Peyer's patch (tissue), 4 donors: Measurements from ENCODE around the gene TPPP3. TPM values are rescaled to one million over a fixed set of nuclear protein-coding genes. Genes with fewer than 3 reads are reported as not detected.

Experiments used
- DNase-seq, 3 donors: peaks; one replicate each; pipeline ENCODE4 v3.0.0-alpha.2; 2017 to 2019
- H3K27ac ChIP-seq, 4 donors: fragments of 200-600 bp; sonication (generic); one replicate each; pipeline ENCODE4 v1.5.1; 2016 to 2019
- H3K27me3 ChIP-seq, 2 donors: fragments of 200-600 bp; sonication (generic); one replicate each; pipeline ENCODE4 v1.5.1; 2019
- H3K36me3 ChIP-seq, 3 donors: fragments of 200-600 bp; sonication (generic); one replicate each; pipeline ENCODE4 v1.5.1; 2016 to 2019
- H3K4me1 ChIP-seq, 4 donors: fragments of 200-600 bp; sonication (generic); one replicate each; pipeline ENCODE4 v1.5.1; 2016 to 2019
- H3K4me3 ChIP-seq, 4 donors: fragments of 200-600 bp; sonication (generic); 1 replicate in 3 of 4; 2 replicates in 1 of 4; pipeline ENCODE4 v1.5.1; 2016 to 2019; ENCODE audit warnings: mild to moderate bottlenecking in 1 of 4
- H3K9me3 ChIP-seq, 4 donors: fragments of 200-600 bp; sonication (generic); one replicate each; pipeline ENCODE4 v1.5.1; 2016 to 2019; ENCODE audit warnings: mild to moderate bottlenecking in 1 of 4
- POLR2A ChIP-seq, 2 donors: fragments of 450-650 bp; IDR thresholded peaks; one replicate each; pipeline ENCODE4 v1.5.1; 2017; ENCODE audit warnings: antibody characterized with exemption in 2 of 2, mild to moderate bottlenecking in 2 of 2, moderate library complexity in 2 of 2
- total RNA-seq, 4 donors: library from RNA; depleted of rRNA; stranded (reverse); fragments of >200 nt; gene quantifications; one replicate each; pipeline ENCODE4 v1.1.0, GENCODE V29; 2016
- TF ChIP-seq, protein P1 (sequence below), 6 experiments: fragments of 450-650 bp in 4 of 6; fragments of 200-600 bp in 2 of 6; sonication (generic) in 1 of 6; IDR thresholded peaks; one replicate each; pipeline ENCODE4 v1.5.1; 2017 to 2019; ENCODE audit warnings: antibody characterized with exemption in 6 of 6, mild to moderate bottlenecking in 3 of 6, moderate library complexity in 1 of 6

TPPP3 gene
- total RNA-seq, 4 donors from 2014 or later: 6.6 to 33.3 (median 16.6) TPM

DNA sequence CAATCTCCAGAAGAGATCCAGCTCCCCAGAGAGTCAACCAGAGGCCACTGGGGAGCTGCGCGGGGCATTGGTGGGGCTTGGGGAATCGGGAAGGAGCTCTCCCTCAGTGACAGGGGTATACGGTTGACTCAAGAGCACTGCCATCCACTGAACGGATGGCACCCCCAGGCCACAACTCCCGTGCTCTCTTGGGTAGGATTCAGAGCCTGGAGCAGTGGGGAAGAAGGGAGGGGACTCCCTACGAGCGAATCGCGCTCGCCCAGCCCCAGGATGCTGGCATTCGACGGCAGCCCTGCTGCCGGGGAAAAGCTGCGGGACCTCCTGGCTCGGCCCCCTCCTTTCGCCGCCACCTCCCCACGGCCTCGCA lies 473 bp upstream of the TPPP3 start:
- DNase-seq: peak in 1 of 3 donors; percentile 31
- Histone ChIP-seq H3K27ac (peak overlapping the region; percentile 21 to 80 (median 50)), H3K4me1 (peaks cover 4 to 65% (median 11%) of the 10 kb centered on the region in 4 donors), H3K9me3 (no peaks in the 10 kb centered on the region), H3K36me3 (no peaks in the 10 kb centered on the region), H3K27me3 (no peaks in the 10 kb centered on the region), H3K4me3 (peak overlapping the region; percentile 18 to 51 (median 30))
- no peak for TF ChIP-seq POLR2A (IDR thresholded peaks at IDR 0.05)
- TF ChIP-seq, protein P1, sequence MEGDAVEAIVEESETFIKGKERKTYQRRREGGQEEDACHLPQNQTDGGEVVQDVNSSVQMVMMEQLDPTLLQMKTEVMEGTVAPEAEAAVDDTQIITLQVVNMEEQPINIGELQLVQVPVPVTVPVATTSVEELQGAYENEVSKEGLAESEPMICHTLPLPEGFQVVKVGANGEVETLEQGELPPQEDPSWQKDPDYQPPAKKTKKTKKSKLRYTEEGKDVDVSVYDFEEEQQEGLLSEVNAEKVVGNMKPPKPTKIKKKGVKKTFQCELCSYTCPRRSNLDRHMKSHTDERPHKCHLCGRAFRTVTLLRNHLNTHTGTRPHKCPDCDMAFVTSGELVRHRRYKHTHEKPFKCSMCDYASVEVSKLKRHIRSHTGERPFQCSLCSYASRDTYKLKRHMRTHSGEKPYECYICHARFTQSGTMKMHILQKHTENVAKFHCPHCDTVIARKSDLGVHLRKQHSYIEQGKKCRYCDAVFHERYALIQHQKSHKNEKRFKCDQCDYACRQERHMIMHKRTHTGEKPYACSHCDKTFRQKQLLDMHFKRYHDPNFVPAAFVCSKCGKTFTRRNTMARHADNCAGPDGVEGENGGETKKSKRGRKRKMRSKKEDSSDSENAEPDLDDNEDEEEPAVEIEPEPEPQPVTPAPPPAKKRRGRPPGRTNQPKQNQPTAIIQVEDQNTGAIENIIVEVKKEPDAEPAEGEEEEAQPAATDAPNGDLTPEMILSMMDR (IDR thresholded peaks at IDR 0.05): no peak

DNA sequence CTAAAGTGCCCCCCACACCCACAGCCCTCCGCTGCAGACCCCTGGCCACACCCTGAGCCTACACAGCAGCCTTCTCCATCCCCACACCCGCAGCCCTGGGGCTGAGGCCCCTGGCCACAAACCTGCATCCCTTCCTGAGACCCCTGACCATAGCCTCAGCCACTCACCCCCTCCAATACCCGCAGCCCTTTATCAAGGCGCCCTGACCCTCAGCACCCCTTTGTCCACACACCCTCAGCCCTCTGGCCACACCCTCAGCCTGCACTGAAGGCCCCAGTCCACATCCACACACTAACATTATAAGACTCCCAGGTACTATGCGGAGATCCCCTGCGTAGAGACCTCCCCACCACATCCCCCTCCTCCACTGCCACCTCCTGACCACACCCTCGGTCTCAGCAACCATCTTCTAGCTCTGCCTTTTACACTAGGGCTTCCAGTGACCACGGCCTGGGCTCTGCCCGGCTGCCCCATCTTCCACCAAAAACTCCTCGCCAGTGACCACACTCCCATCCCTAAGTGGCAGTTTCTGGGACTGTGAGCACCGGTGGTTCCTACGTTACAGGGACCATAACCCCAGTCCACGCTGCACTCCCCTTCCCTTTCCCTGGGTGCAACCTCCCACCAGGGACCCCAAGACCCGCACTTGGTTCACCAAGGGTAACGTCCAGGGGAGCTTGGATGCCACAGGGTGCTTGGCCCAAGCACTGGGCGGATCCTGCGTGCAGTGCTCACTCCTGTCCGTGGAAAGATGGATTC lies 818 bp downstream of the TPPP3 start:
- no peaks in the 10 kb centered on the region for H3K9me3 ChIP-seq
- H3K36me3 ChIP-seq: no peaks in the 10 kb centered on the region
- peak in 1 of 3 donors; percentile 30 for DNase-seq
- H3K4me1 ChIP-seq: peaks cover 4 to 64% (median 11%) of the 10 kb centered on the region in 4 donors
- H3K4me3 ChIP-seq: peak overlapping the region; percentile 18 to 51 (median 30)
- H3K27me3 ChIP-seq: no peaks in the 10 kb centered on the region
- peak overlapping the region in 3 of 4 donors; percentile 21 to 80 (median 56) for H3K27ac ChIP-seq
- TF ChIP-seq POLR2A (IDR thresholded peaks at IDR 0.05): no peak
- TF ChIP-seq, protein P1 (IDR thresholded peaks at IDR 0.05): no peak

DNA sequence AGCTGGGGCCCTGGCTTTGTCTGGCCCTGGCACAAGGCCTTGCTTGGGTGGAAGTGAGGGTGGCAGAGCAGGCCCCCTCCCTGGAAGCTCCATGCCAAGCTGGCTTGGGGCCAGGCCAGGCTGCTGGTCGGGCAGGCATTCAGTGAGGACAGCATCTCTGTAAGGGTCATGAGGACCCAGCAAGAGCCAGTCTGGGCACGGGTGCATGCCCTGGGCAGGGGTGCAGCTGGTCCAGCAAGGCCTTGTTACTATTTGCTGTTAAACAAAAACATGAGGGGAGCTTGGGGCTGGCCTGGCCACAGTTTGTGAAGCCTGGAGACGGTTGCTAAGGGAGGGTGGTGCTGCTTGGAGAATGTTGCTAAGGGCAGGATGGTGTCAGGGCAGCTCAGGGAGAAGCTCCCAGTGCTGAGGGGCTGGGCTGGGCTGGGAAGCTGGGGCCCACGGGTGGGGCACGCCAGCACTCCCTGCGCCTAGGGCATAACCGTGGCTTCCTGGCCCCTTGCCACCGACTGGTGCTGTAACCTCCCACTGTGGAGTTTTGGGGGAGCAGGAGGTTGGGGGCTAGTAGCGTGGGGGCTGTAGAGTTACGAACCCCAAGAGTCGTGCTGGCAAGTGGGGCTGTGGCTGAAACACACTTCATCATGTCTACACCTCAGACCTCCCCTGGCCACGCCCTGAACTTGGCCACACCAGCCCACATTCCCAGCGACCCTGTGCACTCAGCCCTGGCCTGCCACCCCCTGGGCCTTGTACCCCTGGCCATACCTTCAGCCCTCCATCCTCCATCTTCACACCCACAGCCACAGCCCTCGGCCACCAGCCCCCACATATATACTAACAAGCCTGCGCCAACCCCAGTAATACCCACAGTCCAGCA lies 1.6 kb downstream of the TPPP3 start:
- no peaks in the 10 kb centered on the region for H3K36me3 ChIP-seq
- TF ChIP-seq, protein P1 (IDR thresholded peaks at IDR 0.05): no peak
- no peak for TF ChIP-seq POLR2A (IDR thresholded peaks at IDR 0.05)
- peak overlapping the region in 2 of 4 donors; percentile 56 to 80 for H3K27ac ChIP-seq
- peaks cover 3 to 56% (median 11%) of the 10 kb centered on the region in 4 donors for H3K4me1 ChIP-seq
- peak overlapping the region in 1 of 4 donors; percentile 51 for H3K4me3 ChIP-seq
- no peaks in the 10 kb centered on the region for H3K9me3 ChIP-seq
- no peaks in the 10 kb centered on the region for H3K27me3 ChIP-seq
- DNase-seq: peak in 1 of 3 donors; percentile 45

DNA sequence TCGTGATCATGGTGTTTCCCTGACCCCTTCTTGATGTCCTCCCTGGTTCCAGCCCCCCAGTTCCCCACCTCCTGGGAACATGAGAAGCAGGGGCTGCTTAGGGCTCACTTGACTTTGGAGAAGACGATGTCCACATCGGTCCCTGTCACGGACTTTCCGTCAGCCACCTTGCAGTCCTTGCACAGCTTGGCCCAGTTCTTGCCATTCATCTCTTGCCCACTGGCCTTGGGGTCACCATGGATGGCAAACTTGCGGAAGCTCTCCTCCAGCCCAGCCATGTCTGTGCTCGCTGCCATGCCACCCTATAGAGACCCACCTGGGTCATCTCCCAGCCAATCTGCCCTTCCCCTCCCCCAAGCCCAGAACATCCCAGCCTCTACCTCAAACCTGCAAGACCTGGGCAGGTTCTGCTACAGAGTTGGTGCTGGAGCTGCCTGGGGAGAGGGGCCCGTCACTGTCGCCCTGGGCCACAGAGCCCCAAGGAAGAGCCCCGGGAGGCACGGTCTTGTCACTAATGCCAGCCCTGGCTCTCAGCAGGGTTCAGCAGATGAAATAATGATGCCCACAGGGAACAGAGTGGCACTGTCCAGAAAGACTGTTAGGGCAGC lies 2.4 kb downstream of the TPPP3 start:
- Histone ChIP-seq H3K4me3 (no peak overlapping the region), H3K4me1 (peaks cover 0 to 49% (median 11%) of the 10 kb centered on the region in 4 donors), H3K9me3 (no peaks in the 10 kb centered on the region), H3K27me3 (no peaks in the 10 kb centered on the region), H3K36me3 (no peaks in the 10 kb centered on the region), H3K27ac (no peak overlapping the region)
- peak in 1 of 3 donors; percentile 39 for DNase-seq
- no peak for TF ChIP-seq POLR2A (IDR thresholded peaks at IDR 0.05)
- TF ChIP-seq, protein P1 (IDR thresholded peaks at IDR 0.05): no peak
